Measurements from ENCODE around the gene CD109. TPM values are rescaled to one million over a fixed set of nuclear protein-coding genes. Genes with fewer than 3 reads are reported as not detected.
"Not testable (repeated sequence)": the region's sequence is repeated elsewhere in the genome, so short reads cannot be mapped to it uniquely, and the experiment has no call there.

The CD109 gene
- total and polyA plus RNA-seq, 2 of the 4 experiments (the other 2 are of a cell fraction) = 3.6 to 5.0 TPM

DNA sequence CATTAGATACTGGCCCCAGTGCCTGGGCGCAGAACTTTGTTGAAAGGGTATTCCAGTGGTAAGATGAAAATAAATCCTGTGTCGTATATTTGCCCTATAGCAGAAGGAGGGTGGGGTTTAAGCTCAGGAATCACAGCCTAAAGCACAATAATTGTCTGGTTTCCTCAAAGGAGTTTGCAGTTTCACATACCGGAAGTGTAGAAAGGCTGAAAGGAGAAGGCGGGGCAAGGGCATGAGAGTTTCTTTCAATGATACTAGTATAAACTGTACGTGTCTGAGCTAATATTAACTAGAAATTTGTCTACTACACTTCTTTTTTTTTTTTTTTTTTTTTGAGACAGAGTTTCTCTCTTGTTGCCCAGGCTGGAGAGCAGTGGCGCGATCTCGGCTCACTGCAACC, 29.2 kb downstream of the CD109 start:
- intact Hi-C loops (cut with micrococcal nuclease); H3K23ac ChIP-seq (ENCODE audit: low read depth, low read length); POLR2A ChIA-PET (ENCODE audit: unreplicated experiment): not testable (repeated sequence)

More for the DNA sequence above, 29.2 kb downstream of the CD109 start:
- H3K9ac ChIP-seq (ENCODE audit: low read depth, low read length); H3K27me3 ChIP-seq (ENCODE audit: control insufficient read depth, insufficient read depth, low read length); H3K4me2 ChIP-seq (ENCODE audit: low read depth, low read length); H3K36me3 ChIP-seq (ENCODE audit: control insufficient read depth, insufficient read depth, low read length); H3K56ac ChIP-seq (ENCODE audit: extremely low read depth, insufficient read depth, low read length); H4K20me1 ChIP-seq (ENCODE audit: insufficient read depth, low read length); dilution Hi-C loops (cut with HindIII; ENCODE audit: low sequenced_read_pairs, unreplicated experiment); H3K4me3 ChIP-seq (ENCODE audit: insufficient read depth, low read depth, low read length); ATAC-seq (ENCODE audit: low read depth); H2BK120ac ChIP-seq (ENCODE audit: low read depth, low read length); H2BK5ac ChIP-seq (ENCODE audit: low read depth, low read length, poor library complexity, severe bottlenecking); CTCF ChIA-PET; BruUV-seq (replicated peaks); H3K18ac ChIP-seq (ENCODE audit: low read depth, low read length); in situ Hi-C loops (cut with MboI; ENCODE audit: low sequenced_read_pairs); H4K8ac ChIP-seq (ENCODE audit: low read depth in 2 of 2, low read length in 2 of 2); H2BK15ac ChIP-seq (ENCODE audit: low read depth, low read length); H4K91ac ChIP-seq (ENCODE audit: insufficient read depth, low read depth, low read length); H2AK5ac ChIP-seq (ENCODE audit: low read depth, low read length); DNase-seq; H3K14ac ChIP-seq (replicated peaks; ENCODE audit: low read depth, low read length); H3K27ac ChIP-seq (ENCODE audit: insufficient read depth, low read length); H2AK9ac ChIP-seq (replicated peaks; ENCODE audit: low read depth, low read length, poor library complexity); H3K4me1 ChIP-seq (ENCODE audit: control insufficient read depth, insufficient read depth, low read length); H3K4ac ChIP-seq (ENCODE audit: low read depth, low read length); H3K9me3 ChIP-seq (ENCODE audit: control insufficient read depth, insufficient read depth, low read length); H2AFZ ChIP-seq (replicated peaks; ENCODE audit: low read length, poor library complexity); H2BK20ac ChIP-seq (ENCODE audit: low read depth, low read length); H4K5ac ChIP-seq (ENCODE audit: low read depth, low read length): not testable (repeated sequence)
- Histone ChIP-seq H3K79me1 (ENCODE audit: low read depth in 1 of 2, low read length in 2 of 2) (peaks cover 6 to 21% of the 10 kb centered on the region in 2 experiments; a peak in 3 of 4 replicates), H3K9me1 (ENCODE audit: insufficient read depth, low read length) (peaks cover 10% of the 10 kb centered on the region)
- no CpG with 5 or more reads among the region's 8 CpGs for WGBS, 2 experiments (ENCODE audit: extremely low coverage in 2 of 2, insufficient read length in 1 of 2)

Data from IMR-90 (cell line).